A204.1 (cell line): ENCODE measurements around the gene ENPP3.
"Not testable (repeated sequence)": the region's sequence is repeated elsewhere in the genome, so short reads cannot be mapped to it uniquely, and the experiment has no call there.

ENCODE experiments used
- FAIRE-seq: peaks from 2 replicates; lab custom pipeline; 2012; peaks lifted over from hg19 to GRCh38; lab: Jason Lieb, UNC

The ENPP3 gene

GRCh38 chr6:131687022-131687421 is 49.9 kb downstream of the ENPP3 start:
- no peak for FAIRE-seq

DNA sequence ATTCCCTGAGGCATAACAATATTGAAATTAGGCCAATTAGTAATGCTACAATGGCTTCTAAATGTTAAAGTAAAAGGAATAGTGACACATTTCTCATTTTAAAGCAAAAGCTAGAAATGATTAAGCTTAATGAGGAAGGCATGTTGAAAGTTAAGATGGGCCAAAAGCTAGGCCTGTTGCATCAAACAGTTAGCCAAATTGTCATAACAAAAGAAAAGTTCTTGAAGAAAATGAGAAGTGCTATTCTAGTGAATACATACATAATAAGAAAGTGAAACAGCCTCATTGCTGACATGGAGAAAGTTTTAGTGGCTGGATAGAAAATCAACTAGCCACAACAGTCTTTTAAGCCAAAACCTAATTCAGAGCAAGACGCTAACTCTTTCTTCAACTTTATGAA is 51.2 kb downstream of the ENPP3 start:
- no peak for FAIRE-seq

- no peak for FAIRE-seq
These were observed 54.9 kb downstream of the ENPP3 start for GRCh38 chr6:131692031-131692430.

- FAIRE-seq = peak; percentile 99
These were observed 55.5 kb downstream of the ENPP3 start for GRCh38 chr6:131692589-131692988.

- FAIRE-seq = no peak
These were observed 56.3 kb downstream of the ENPP3 start for GRCh38 chr6:131693384-131693783.

- FAIRE-seq = no peak
These were observed 57.8 kb downstream of the ENPP3 start for GRCh38 chr6:131694832-131695426.

- FAIRE-seq = no peak
These were observed 59.9 kb downstream of the ENPP3 start for GRCh38 chr6:131696956-131697355.

DNA sequence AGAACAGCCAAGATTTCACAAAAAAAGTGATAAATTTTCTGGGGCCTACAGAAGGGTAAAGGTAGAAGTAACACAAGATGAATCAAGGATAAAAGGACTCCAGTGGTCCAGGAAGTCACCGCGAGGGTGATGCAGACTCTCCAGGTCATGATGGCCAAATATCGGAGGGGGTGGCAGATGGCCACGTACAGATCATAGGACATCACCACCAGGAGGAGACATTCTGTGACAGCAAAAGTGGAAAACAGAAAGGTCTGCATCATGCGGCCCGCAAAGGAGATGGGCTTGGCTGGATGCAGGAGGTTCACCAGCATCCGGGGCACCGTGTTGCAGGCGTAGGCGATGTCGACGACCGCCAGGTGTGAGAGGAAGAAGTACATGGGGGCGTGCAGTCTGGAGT is 63.7 kb downstream of the ENPP3 start:
- not testable (repeated sequence) for FAIRE-seq

DNA sequence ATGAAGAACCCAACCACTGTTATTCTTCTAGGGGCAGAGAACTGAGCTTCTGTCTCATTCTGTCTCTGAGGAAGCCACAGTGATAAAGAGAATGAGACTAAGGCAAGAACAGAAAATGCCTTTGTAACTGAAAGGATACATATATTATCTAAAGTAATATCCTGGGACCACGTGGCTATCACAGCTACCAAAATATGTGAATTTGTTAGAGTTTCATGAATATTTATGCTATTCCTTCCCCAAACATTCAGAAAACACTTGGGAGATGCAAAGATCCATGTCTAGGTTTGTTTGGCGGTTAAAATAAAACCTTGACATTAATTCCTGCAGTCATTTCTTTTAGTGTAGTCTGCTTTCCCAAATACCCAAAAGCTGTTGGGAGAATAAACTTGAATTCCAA is 66.8 kb downstream of the ENPP3 start:
- not testable (repeated sequence) for FAIRE-seq

DNA sequence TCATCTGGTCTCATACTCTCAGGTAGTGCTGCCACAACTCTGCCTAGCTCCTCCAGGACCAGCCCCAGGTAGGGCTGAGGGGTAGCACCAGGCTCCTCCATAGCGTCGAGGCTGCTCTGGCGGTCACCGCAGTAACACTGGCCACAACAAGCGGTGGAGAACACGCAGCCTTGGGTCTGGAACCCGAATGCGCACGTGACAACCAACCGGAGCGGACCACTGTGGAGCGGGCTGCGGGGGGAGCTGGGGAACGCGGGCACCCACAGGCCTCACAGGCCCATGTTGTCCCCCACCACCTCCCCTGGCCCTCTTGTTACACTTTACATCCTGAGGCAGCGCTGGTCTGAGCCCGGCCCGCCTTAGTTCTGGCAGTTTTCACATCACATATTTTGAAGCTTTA is 73.8 kb downstream of the ENPP3 start, which contains the start of gene CTAGE9:
TSS of gene CTAGE9 (minus strand) at position 101 of the 400 bp plus-strand sequence. CDS start at position 101, 0 bp downstream.
- not testable (repeated sequence) for FAIRE-seq

DNA sequence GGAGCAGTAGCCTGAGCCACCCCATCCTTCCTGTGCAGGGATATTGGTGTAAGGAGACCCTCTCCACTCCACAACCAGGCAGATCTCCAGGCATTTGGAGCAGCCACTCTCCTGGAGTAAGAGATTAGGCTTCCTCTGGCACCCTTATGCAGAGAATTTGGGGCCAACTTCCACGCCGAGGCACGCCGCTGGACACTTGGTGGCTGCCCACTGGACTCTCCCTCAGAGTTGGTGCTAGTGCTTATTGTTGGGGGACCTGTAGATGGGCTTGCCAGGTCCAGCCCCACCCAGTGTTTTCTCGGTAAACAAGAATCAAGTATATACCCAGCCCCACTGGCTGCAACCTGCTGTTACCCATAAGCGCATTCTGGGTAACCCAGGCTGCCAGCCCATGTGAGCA is 78.5 kb downstream of the ENPP3 start:
- FAIRE-seq = not testable (repeated sequence)

GRCh38 chr6:131717836-131718542 is 80.9 kb downstream of the ENPP3 start:
- no peak for FAIRE-seq

DNA sequence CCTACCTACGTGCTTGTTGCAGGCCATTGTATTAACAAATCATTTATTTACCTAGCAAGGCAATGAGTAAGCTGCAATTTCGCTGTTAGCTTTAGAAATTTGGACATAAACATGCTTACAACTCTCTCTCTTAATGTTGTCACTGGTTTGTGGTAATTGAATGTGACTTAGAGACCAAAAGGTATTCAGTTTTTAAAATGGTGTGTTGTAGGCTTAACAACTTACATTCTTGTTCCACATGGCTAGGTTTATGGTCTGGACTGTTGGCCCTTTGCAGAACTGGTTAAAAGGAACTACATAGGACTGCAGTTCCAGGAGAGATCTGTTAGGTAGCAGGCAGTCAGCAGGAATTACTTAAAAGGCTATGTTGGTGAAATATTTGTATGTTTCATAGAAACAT is 84.1 kb downstream of the ENPP3 start:
- no peak for FAIRE-seq

DNA sequence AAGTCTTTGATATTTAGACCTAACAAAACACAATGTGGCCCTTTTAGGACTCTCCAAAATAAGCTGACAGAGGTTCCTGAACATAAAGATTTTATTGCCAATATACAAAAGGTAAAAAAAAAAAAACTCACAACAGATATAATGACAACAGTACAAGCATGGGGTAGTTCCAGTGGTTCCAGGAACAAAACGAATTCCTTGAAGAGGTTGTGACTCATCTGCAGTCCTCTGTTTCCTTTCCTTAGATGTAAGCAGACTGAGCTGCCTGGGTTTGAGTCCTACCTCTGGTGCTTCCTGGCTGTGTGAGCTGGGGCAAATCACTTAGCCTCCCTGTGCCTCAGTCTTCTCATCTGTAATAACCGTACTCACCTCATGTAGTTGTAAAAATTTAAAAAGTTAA is 87.0 kb downstream of the ENPP3 start:
- no peak for FAIRE-seq

DNA sequence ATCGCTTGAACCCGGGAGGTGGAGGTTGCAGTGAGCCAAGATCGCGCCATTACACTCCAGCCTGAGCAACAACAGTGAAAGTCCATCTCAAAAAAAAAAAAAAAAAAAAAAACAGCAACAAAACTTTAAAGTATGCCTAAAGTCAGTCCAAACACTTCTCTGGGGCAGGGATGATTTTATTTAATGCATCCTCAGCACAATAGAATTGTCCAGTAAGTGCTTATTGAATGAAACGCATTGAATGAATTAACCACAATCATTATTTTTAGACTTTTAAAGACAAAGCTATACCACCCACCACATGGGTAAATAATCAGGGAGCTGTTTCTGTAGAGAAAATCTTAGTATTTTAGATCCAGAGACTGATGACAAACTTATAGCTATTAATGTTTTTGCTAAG is 90.4 kb downstream of the ENPP3 start:
- no peak for FAIRE-seq

DNA sequence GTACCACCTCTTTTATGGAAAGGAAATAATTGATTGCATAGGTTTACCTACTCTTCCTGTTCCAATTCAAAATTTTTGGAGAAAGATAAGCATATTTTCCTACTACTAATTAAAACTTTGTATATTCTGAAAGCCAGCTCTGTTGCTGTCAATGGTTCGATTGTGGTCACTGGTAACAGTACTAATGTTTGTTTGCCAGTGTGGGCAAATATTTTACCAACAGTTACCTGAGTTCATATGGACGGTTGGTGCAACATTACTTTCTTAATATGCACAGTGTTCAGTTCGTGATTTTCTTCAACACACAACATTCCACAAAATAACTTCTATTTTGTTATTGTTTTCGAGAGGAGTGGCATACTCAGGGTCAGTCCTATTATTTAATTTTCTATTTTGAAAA is 90.8 kb downstream of the ENPP3 start:
- no peak for FAIRE-seq

DNA sequence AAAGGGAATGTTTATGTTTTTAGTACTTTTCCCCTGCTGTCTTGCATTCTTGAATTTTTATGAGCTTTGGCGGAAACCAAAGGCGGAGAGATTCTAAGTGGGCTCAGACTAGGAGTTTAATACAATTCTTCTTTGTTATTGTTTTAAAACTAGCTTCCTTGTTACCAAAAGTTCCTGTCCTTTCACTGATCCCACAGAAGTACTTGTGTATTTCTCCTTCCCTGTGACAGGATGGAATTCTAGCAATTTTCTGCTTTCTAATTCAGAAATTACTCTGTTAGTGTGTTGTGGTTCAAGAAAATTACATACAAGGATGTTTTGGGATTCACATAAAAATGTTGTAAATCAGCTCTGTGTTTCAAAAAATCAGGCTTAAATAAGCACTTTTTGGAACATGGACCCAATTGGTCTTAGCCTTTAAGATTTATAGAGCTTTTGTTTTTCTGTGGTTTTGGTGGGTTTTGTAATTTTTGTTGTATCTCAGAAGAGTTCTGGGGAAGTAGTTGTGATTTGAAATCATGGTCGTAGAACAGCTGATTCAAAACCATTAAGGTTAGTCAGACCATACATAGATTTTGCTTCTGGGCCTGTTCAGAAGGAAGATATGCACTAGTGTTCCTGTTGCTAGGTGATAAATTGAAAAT is 91.3 kb downstream of the ENPP3 start:
- no peak for FAIRE-seq

DNA sequence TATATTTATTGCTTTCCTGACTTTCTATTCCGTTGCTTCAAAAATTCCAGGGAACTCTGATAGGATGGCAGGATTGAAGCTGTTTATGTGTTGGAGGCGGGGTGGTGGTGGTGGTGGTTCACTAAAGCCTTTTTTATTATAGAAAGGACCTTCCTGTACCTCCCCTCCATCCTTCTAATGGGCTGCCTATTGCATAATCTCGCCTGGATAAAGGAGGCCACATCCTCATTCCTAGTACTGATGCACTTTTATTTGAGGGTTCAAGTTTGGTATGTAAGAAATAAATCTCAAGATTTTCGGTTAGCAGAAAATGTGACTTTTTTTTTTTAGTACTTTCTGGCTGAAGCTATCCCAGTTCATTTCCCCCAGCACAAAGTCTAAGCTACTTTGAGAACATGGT is 92.4 kb downstream of the ENPP3 start:
- FAIRE-seq = no peak

- no peak for FAIRE-seq
These were observed 93.2 kb downstream of the ENPP3 start for GRCh38 chr6:131730264-131730663.

GRCh38 chr6:131731224-131731623 is 94.1 kb downstream of the ENPP3 start:
- no peak for FAIRE-seq

- FAIRE-seq = no peak
These were observed 96.4 kb downstream of the ENPP3 start for GRCh38 chr6:131733376-131734016.

- FAIRE-seq = no peak
These were observed 99.0 kb downstream of the ENPP3 start for GRCh38 chr6:131736003-131736596.

GRCh38 chr6:131736811-131737210 is 99.7 kb downstream of the ENPP3 start:
- no peak for FAIRE-seq
